Ishikawa (cell line): ENCODE measurements around the gene RABIF.
A peak's percentile ranks its signal among the peaks of the same experiment; 100 is the strongest.

Experiments used
- CEBPB ChIP-seq: IDR thresholded peaks from 2 replicates; pipeline ENCODE4 v1.6.1; 2012
- CREB1 ChIP-seq: IDR thresholded peaks from 2 replicates; pipeline ENCODE4 v1.6.1; 2012; ENCODE audit warnings: low read depth
- EGR1 ChIP-seq: IDR thresholded peaks from 2 replicates; pipeline ENCODE4 v1.6.1; 2012
- EP300 ChIP-seq: IDR thresholded peaks from 2 replicates; pipeline ENCODE4 v1.6.1; 2012; ENCODE audit warnings: borderline replicate concordance
- FOXM1 ChIP-seq: IDR thresholded peaks from 2 replicates; pipeline ENCODE4 v1.6.1; 2012; ENCODE audit warnings: low read depth, borderline replicate concordance
- NFIC ChIP-seq: IDR thresholded peaks from 2 replicates; pipeline ENCODE4 v1.6.1; 2012
- RAD21 ChIP-seq: IDR thresholded peaks from 2 replicates; pipeline ENCODE4 v1.6.1; 2012; ENCODE audit warnings: low read depth
- TAF1 ChIP-seq: IDR thresholded peaks from 2 replicates; pipeline ENCODE4 v1.6.1; 2012; ENCODE audit warnings: low read depth, mild to moderate bottlenecking
- TCF12 ChIP-seq: IDR thresholded peaks from 2 replicates; pipeline ENCODE4 v1.6.1; 2012; ENCODE audit warnings: low read depth
- TEAD4 ChIP-seq: IDR thresholded peaks from 2 replicates; pipeline ENCODE4 v1.6.1; 2012
- YY1 ChIP-seq: IDR thresholded peaks from 2 replicates; pipeline ENCODE4 v1.6.1; 2012; ENCODE audit warnings: low read depth
- ZBTB7A ChIP-seq: IDR thresholded peaks from 2 replicates; pipeline ENCODE4 v1.6.1; 2012; ENCODE audit warnings: low read depth
- TF ChIP-seq, protein P1 (sequence below): IDR thresholded peaks from 2 replicates; pipeline ENCODE4 v1.6.1; 2012
- TF ChIP-seq, protein P2 (sequence below): IDR thresholded peaks from 2 replicates; pipeline ENCODE4 v1.6.1; 2012
- TF ChIP-seq, protein P3 (sequence below): IDR thresholded peaks from 2 replicates; pipeline ENCODE4 v1.6.1; 2012; ENCODE audit warnings: low read depth, mild to moderate bottlenecking

Gene RABIF

DNA sequence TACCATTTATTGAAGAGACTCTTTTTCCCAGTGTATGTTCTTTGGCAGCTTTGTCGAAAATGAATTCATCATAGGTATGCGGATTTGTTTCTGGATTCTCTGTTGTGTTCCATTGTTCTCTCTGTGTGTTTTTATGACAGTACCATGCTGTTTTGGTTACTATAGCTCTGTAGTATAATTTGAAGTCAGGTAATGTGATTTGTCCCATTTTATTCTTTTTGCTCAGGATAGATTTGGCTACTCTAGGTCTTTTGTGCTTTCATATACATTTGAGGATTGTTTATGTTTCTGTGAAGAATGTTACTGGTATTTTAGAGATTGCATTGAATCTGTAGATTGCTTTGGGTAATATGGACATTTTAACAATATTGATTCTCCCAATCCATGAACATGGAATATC, 43.5 kb upstream of the RABIF start:
- TF ChIP-seq RAD21 (no peak), EP300 (no peak), TEAD4 (no peak), TAF1 (no peak), TCF12 (no peak), FOXM1 (no peak), EGR1 (no peak), CEBPB (no peak), NFIC (no peak), ZBTB7A (no peak), YY1 (no peak)
- TF ChIP-seq, protein P1, sequence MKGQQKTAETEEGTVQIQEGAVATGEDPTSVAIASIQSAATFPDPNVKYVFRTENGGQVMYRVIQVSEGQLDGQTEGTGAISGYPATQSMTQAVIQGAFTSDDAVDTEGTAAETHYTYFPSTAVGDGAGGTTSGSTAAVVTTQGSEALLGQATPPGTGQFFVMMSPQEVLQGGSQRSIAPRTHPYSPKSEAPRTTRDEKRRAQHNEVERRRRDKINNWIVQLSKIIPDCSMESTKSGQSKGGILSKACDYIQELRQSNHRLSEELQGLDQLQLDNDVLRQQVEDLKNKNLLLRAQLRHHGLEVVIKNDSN, result no peak
- TF ChIP-seq, protein P2, sequence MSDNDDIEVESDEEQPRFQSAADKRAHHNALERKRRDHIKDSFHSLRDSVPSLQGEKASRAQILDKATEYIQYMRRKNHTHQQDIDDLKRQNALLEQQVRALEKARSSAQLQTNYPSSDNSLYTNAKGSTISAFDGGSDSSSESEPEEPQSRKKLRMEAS, result no peak

DNA sequence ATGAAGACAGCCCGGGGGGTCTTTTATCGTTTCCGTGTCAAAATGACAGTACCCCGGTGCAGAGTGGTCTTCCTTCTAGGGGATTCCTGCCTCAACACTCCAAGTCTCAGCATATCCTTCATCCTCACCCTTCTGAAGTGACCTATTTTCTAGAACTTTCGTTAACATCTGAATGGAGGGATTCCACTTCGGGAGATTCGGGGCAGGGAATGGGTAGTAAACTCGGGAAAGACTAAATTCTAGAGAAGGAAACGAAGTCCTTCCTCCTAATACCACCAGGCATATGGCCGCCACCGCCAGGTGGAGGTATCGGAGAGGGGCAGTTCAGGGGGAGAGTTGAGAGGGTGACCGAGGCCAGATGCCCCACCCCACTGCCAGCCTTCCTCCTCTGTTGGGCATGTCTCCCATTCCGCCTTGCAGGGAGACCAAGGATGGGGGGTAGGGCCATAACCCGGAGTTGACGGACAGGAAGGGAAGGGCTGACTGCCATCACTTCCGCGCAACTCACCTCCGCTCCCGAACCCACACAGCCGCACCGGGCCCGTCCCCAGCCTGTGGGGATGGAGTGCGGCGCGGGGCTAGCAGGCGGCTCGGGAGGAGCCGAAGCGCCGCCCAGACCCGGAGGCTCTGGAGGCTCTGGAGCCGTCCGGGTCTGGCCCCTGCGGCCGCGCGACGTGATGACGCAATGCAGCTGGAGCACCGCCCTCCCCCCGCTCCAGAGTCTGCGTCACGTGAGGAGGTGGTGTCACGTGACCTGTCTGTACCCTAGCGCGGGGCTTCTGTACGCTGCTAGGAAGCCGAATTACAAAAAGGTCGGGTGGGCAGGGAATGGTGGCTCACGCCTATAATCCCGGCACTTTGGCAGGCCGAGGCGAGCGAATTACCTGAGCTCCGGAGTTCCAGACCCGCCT, 37.9 kb upstream of the RABIF start, which contains the start of gene KLHL12:
Gene KLHL12, minus strand, starts transcription at position 654 of the 911 bp plus-strand sequence. CDS start 2,072 bp downstream, outside the sequence.
- TF ChIP-seq, protein P2, result peak; percentile 67
- TF ChIP-seq TEAD4 (no peak), YY1 (peak; percentile 67), ZBTB7A (no peak), CEBPB (peak; percentile 85), EP300 (peak; percentile 58), TCF12 (peak; percentile 71), TAF1 (peak; percentile 87), NFIC (no peak), CREB1 (peak; percentile 91), RAD21 (no peak), EGR1 (no peak), FOXM1 (peak; percentile 31; the same call in 1 of the 2 replicates)
- TF ChIP-seq, protein P1, result peak; percentile 100
- TF ChIP-seq, protein P3, sequence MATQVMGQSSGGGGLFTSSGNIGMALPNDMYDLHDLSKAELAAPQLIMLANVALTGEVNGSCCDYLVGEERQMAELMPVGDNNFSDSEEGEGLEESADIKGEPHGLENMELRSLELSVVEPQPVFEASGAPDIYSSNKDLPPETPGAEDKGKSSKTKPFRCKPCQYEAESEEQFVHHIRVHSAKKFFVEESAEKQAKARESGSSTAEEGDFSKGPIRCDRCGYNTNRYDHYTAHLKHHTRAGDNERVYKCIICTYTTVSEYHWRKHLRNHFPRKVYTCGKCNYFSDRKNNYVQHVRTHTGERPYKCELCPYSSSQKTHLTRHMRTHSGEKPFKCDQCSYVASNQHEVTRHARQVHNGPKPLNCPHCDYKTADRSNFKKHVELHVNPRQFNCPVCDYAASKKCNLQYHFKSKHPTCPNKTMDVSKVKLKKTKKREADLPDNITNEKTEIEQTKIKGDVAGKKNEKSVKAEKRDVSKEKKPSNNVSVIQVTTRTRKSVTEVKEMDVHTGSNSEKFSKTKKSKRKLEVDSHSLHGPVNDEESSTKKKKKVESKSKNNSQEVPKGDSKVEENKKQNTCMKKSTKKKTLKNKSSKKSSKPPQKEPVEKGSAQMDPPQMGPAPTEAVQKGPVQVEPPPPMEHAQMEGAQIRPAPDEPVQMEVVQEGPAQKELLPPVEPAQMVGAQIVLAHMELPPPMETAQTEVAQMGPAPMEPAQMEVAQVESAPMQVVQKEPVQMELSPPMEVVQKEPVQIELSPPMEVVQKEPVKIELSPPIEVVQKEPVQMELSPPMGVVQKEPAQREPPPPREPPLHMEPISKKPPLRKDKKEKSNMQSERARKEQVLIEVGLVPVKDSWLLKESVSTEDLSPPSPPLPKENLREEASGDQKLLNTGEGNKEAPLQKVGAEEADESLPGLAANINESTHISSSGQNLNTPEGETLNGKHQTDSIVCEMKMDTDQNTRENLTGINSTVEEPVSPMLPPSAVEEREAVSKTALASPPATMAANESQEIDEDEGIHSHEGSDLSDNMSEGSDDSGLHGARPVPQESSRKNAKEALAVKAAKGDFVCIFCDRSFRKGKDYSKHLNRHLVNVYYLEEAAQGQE, result no peak

DNA sequence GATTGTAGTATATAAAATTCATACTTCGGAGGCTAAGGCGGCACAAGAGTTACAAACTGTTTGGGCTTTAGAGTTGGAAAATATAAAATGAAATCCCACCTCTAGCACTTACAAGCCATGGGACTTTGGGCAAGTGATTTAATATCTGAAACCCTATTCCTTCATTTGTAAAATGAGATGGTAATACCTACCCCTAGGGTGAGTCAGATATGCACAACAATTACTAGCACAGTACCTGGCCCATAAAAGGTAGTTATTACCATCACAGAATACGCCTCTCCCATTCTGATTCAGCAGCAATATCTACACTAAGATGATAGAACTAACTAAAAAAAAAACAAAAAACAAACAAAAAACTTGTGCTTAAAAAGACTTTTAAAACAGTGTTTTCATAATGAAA, 34.6 kb upstream of the RABIF start:
- TF ChIP-seq FOXM1 (no peak), NFIC (no peak), EGR1 (no peak), TCF12 (no peak), CREB1 (no peak), TAF1 (no peak), TEAD4 (no peak), RAD21 (no peak), EP300 (no peak), ZBTB7A (no peak), CEBPB (no peak)
- TF ChIP-seq, protein P1, result no peak
- TF ChIP-seq, protein P3, result no peak
- TF ChIP-seq, protein P2, result no peak

DNA sequence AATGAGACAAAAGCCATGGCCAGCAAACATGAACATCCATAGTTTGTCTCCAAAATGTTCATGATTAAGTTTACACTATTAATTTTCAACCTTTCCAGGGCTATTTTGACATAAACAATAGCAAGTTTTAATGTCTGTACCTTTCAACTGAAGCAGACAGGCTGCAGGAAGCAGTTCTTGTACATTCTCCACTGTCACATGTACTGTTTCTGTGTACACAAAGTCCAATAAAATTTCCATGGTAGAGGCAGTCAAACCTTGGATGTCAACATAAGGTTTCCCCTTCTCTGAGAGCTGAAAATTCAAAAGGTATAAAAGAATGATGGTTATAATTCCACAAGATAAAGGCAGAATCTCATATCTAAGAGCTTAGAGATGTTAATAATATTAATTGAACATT, 30.7 kb upstream of the RABIF start:
- TF ChIP-seq RAD21 (no peak), FOXM1 (no peak), NFIC (no peak), TAF1 (no peak), YY1 (no peak), EP300 (no peak), TEAD4 (no peak), ZBTB7A (no peak), TCF12 (no peak), CEBPB (no peak), CREB1 (no peak), EGR1 (no peak)
- TF ChIP-seq, protein P1, result no peak
- TF ChIP-seq, protein P2, result no peak
- TF ChIP-seq, protein P3, result no peak
